SKM-1 (cell line): Measurements from ENCODE around the gene ATP8B3.

Source experiments
- DNase-seq: peaks from one replicate; lab custom pipeline; 2025; ENCODE audit not compliant: unreplicated experiment; lab: John Stamatoyannopoulos, UW

The ATP8B3 gene, protein sequence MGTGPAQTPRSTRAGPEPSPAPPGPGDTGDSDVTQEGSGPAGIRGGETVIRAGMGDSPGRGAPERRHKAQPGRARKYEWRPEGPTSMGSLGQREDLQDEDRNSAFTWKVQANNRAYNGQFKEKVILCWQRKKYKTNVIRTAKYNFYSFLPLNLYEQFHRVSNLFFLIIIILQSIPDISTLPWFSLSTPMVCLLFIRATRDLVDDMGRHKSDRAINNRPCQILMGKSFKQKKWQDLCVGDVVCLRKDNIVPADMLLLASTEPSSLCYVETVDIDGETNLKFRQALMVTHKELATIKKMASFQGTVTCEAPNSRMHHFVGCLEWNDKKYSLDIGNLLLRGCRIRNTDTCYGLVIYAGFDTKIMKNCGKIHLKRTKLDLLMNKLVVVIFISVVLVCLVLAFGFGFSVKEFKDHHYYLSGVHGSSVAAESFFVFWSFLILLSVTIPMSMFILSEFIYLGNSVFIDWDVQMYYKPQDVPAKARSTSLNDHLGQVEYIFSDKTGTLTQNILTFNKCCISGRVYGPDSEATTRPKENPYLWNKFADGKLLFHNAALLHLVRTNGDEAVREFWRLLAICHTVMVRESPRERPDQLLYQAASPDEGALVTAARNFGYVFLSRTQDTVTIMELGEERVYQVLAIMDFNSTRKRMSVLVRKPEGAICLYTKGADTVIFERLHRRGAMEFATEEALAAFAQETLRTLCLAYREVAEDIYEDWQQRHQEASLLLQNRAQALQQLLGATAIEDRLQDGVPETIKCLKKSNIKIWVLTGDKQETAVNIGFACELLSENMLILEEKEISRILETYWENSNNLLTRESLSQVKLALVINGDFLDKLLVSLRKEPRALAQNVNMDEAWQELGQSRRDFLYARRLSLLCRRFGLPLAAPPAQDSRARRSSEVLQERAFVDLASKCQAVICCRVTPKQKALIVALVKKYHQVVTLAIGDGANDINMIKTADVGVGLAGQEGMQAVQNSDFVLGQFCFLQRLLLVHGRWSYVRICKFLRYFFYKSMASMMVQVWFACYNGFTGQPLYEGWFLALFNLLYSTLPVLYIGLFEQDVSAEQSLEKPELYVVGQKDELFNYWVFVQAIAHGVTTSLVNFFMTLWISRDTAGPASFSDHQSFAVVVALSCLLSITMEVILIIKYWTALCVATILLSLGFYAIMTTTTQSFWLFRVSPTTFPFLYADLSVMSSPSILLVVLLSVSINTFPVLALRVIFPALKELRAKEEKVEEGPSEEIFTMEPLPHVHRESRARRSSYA (N-terminal part only)

DNA sequence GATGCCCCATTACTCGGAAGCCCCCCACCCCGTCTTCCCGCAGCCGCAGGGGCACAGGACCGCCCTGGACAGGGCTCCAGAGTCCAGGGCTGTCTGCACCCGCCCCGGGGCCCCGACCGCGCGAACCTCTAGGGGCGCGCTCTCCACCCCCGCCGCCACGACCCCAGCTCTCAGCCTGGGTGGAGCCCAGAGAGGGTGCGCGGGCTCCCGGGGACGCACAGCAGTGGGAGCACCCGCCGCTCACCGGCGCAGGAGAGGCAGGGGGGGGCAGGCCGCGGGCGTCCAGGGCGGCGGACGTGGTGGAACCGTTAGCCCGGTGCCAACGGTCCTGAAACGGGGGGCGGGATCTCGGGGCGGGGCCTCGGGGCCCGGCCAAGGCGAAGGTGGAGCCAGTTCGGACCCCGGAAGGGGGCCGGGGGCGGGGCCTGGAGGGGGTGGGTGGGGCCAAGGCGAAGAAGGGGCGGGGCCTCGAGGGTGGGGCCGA is at the start of gene ATP8B3:
Gene ATP8B3, minus strand, starts transcription at position 335 of the 484 bp plus-strand sequence. CDS start 540 bp downstream, outside the sequence.
- no peak for DNase-seq

DNA sequence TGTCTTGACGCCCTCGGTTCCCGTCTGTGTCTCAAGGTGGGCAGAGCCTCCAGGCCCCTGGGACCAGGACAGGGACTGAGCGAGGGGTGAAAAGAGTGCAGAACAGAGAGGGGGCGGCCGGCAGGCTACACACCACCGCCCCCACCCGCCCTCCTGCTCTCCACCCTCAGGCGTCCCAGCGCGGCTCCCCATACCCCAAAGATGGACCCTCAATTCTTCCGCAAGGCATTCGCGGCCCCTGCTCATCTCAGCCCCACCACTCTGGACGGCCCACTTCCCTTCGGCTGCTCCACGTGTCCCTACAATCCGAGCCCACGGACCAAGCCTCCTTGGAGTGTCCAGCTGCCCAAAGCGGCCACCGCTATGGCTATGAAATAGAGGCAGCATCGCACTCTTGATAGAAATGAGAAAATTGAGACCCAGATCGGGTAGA is 49.5 kb upstream of the ATP8B3 start:
- no peak for DNase-seq

DNA sequence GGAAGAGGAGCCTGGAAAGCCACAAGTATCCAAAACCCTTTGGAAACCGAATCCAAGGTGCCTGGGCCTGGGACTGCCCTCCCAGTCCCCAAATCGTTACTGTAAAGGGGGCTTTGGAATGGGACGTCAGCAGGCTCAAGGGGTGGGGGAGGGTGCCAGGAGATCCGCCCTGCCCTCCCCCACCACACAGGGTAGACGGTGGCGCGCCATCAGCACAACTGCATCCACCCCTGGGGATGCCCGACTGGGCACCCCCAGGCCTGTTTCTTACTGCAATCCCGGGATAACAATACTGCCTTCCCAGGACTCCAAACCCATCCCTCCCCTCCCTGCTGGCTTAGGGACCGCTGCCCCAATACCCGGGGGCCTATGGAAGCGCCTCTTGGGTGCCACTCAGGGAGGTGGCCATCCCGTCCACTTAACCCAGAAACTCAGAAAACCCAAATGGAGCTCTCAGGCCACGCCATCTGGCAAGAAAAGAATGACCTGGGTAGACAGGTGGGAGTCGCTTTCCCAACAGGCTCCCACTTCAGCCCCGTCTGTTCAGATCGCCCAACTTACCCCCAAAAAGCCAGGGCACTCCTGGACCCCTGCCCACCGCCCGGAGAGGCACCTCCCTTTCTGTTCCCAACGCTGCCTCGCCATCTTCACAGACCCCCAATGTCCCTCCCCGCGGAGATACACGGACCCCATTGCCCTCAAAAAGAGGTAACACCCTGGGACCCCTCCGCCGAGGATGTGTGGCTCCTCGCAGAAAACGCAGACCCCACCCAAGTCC is 48.9 kb upstream of the ATP8B3 start:
- DNase-seq: no peak

DNA sequence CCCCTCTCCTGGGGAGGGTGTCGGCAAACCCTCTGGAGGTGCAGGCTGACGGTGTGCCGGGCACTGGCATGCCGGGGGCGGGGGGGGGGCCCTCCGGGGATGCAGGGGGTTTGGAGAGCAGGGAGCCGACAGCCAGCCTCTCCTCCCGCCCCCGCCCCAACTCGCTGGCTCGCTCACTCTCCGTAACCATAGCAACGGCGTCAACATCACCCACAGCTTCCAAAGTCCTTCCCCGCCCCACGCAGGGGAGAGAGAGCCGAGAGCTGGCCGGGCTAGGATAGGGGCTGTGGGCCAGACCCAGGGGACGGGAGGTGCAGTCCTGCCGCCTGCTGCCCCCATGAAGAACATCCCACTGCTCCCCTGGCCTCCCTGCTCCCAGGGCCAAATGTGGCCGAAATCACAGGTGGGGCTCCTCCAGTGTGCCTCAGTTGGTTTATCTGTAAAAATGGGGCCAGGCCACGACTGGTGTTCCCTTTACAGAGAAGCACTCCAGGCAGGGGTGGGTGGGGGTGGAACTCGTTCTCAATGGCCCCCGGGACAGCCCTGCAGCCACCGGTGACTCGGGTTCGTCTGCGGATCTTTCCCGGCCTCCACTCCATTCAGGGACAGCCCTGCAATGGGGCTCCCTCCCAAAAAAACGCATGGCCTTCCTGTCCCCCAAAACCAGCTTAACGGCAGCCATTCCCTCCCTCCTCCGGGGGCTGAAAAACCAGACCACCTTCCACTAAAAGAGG is 48.1 kb upstream of the ATP8B3 start:
- no peak for DNase-seq

DNA sequence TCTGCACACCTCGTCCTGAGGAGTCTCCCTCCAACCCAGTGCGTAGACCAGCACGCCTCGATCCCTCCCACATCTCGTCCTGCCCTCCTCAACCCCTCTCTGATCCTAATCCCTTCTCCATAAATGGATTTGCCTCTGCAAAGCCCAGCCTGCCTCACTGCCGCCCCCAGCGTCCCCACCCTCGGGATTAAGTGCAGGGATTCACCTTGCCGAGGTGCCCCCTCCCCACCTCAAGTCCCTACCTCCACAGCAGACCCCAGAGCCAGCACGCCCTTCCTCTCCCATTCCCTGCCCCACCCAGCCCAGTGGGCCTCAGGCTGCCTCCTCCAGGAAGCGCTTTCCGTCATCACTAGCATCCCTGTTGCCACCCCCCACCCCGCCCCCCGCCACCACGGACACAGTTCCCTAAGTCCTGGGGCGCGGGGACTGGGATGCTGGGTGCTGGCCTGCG is 47.3 kb upstream of the ATP8B3 start:
- DNase-seq: no peak

DNA sequence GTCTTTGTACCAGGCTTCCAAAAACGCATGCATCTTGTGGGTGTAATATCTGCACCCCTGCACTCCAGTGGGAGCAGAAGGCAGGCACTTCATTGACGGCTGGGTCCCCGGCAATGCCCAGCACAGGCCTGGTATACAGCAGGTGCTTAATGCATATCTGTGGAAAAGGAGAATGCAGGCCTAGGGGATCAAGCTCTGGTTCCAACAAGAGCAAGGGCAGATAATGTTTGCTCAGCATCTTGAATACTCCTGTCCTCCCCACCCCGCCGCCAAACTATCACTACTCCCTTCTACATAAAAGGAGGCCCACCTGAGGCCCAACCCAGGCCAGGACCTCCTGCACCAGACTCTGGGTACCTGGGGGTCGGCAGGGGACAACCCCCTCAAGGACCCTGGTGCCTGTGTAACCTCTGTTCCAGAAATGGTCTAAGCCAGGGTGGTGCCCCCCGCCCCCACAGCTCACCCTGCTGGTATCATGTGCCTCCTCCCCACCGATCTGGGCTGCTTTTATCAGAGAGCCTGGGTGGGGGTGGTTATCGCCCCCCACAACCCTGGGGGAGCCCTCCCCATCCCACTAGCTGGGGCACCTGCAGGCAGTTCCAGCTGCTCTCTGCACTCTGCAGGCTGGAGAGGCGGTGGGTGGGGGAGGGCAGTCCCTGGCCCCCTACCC is 46.5 kb upstream of the ATP8B3 start:
- no peak for DNase-seq

DNA sequence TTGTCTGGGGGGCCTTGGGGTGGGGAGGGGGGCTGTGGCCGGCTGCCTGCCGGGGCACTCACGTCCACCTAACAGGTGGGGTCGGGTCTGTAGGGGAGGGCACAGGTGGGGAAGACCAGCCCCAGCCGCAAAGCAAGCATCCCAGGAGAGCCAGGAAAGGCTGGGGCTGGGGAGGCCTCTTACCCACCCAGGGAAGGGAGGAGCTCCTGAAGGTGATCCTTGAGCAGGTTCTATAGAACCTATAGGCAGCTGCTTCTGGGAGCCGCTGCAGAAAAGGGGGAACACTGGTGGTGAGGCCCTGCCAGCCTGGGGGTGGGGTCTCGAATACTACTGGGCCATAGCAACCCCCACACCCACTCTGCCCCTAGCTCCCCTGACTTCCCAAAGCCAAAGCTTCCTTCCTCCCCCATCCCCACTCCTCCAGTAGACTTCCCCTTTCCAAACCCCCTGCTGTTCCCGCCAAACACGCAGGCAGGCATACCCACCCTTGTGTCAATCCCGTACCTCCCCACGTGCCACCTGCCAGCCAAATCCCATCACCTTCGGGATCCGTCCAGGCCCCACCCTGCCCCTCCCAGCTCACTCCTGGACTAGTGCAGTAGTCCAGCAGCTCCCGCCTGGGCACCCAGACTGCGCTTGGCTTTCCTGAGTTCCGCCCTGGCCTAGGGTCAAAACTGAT is 45.7 kb upstream of the ATP8B3 start:
- DNase-seq: peak; percentile 24

DNA sequence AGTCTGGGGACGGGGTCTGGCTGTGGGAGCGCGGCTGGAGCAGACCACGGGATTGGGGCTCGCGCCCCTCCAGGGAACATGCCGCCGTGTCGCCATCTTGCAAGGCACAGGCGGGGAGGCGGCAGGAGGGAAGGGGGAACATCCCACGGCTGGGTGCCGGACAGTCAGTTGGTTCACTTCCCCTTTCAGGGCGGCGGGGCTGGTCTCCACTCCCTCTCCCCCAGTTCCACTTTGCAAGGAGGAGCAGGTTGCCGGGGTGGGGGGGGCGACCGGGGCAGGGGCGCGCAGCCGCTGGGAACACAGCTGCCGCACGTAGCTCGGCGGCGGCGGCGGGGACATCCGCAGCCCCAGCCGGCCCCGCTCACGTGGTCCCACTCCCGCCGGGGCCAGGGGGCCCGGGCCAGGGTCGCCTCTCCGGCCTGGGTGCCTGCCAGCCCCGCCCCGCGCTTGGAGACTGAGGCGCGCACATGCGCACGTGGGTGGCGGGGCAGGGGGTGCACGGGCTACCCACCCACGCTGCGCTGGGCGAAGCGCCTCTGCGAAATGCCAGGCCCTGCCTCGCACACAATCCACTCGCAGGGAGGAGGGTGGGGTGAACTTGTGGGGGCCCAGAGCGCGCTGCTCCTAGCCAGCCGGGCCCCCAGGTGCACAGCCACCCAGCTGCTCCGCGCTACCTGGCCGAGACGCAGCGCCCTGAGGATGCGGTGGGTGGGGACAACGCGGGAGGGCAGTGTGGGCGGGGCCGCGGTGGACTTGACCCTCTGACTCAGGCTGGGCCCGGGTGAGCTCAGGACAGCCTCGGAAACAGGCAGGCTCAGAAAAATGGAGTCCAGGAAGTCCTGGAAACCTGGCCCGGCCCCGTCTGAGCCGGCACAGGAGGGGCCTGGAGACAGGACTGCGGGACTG is 44.9 kb upstream of the ATP8B3 start:
- DNase-seq: peak; percentile 88

DNA sequence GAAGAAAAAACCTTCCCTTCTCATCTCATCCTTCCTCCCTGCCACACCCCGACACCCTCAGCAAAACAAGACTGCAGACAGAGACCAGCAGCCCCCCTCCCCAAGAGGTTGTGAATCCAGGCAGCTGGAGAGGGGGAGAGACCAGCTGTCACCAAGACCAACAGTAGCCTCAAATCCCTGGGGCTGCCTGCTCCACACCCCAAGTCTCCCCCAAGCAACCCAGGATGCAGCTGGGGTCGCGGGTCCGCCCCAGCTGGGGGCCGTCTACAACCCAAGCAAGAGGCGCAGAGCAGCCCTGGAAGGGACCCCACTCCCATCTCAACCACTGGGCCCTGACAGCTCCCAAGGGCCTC is 44.2 kb upstream of the ATP8B3 start:
- no peak for DNase-seq

DNA sequence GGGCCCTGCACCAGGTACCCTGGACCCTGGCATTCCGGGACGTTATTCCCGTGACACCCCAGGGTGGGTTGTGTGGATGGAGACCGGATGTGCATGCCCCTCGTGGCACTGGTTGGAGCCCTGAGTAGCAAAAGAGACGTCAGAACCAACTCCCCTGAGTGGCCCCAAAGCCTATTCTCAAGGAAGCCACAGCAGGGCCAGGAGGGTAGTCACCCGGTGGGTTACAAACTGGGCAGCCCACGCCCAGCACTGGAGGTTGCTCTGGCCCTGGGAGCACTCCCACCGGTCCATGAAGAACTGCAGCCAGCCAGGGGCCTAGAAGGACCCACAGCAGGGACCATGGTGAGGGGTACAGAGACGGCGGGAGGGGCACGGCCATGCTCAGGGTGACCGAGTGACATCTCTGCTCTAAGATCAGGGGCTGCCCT is 43.8 kb upstream of the ATP8B3 start:
- DNase-seq: no peak

DNA sequence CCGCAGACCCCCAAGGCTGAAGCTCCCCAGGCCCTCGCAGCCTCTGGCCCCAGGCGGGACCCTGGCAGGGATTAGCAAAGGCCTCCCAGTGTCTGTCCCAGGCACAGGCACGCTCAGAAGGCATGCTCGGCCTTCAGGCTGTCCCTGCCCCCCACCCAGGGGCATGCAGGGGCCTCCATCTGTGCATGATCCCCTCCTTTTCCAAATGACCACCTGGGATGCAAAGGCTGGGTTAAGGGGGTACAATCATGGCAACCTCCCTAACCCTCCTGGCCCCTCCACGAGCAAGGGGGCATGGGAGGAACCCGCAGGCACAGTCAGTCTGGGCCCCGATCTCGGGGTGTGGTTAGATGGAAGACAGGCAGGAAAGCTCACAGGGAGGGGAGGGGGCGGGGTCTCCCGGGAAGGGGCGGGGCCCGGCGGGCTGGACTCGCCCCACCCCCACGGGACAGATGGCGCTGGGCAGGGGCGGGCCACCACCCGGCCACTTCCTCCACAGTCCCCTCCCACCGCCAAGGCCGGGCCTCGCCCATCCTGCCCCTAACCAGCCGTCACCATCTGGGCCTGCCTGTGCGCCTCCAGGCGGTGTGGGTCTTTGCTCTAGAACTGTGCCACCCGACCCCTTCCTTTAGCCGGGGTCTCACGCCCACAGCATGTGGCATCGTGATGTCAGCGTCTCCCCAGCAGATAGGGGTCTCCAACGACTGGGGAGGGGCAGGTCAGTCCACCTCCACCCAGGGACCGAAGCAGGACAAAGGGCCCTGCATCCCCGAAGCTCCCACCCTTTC is 43.2 kb upstream of the ATP8B3 start:
- peak; percentile 76 for DNase-seq

DNA sequence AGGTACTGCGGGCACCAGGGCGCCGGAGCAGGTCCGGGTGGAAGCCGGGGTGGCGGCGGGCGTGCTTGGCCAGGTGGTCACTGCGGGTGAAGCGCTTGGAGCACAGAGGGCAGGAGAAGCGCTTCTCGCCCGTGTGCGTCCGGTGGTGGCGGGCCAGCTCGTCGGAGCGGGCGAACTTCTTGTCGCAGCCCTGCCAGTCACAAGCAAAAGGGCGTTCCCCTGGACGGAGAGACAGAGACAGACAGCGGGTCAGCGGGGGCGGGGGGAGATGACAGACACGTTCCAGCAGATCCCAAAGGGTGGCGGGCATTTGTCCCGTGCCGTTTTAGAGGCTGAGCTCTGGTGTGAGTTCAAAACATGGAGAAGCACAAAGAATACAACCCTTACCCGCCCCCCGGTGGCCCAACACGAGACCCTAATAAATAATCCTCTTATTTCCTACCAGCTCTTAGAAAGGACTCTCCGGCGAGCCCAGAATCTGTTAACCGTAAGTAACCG is 42.5 kb upstream of the ATP8B3 start:
- no peak for DNase-seq

DNA sequence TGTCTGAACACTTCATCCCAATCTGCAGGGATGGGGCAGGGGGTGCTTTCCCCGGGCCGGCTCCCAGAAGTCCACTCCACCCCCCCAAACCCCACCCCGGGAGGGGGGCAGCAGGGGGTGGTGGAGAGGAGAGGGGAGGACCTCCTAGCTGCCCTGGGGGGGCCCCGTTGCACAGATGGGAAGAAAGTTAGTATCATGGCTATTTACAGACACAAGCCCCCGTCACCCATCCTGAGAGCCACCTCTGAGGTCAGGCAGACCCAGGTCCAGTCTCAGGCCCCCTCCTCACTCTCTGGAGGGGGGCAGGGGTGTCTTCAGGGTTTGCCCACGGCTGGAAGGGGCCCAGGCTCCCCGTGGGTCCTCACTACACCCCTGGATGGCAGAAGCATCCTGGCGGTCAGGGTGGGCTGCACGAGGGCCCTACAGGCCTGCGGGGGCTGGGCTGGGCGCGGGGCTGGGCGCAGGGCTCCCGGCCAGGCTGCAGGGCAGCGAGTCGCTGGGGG is 42.0 kb upstream of the ATP8B3 start:
- no peak for DNase-seq

DNA sequence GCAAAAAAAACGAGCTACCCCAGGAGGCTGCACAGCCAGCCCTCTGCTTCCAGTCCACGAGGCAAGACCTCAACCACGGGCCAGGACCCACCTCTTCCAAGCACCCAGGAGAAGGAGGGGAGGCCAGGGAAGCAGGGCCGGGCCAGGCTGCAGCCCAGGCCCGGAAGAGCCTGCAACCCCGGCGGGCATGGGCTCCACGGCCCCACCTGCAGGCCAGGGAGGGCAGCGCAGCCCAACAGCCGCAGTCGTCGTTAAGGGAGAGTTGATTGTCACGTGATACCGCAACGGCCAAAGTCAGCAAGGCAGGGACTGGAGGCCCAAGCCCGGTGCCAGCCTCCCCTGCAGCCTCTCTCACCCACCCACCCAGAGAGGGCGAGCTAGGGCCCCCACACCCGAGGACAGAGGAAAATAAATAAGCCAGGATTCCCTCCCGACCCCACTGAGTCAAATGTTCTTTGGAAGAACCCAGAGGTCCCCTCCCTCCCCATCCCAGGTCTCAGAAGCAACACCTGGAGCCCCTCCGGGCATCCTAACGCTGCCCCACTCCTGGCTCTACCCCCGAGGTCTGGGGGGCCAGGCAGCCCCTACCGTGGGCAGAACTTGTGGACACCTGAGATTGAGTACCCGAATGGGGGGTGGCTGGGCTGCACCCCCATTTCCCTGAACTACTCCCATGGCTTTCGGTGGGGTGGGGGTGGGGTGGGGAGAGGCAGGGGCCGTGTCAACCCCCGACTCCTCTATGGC is 41.4 kb upstream of the ATP8B3 start:
- peak; percentile 81 for DNase-seq

DNA sequence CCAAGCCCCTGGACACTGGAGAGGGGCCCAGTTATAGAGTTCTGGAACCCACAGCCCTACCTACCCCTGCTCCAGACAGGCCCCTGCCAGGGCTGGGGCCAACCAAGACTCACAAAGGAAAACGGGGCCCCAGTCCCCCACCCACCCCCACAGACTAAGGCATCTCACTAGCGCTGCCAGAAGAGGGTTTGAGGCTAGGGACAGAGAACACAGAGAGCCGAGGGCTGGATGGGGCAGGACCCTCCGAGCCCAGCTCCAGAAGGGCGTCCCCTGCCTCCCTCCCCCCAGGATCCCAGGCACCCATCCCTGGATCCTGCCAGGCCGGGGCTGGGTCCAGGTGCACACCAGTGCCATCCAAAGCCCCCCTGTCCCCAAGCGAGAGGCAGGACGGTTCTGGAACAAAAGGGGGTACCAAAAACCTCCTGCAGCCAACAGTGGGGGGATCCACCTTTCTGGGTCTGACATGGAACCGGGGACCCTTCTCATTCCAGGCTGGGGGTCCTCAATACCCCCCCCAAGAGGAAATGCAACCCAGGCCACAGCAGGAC is 40.6 kb upstream of the ATP8B3 start:
- DNase-seq: no peak
